ENCODE measurements around the gene ANO7. TPM values are rescaled to one million over a fixed set of nuclear protein-coding genes. Genes with fewer than 3 reads are reported as not detected.

Gene ANO7
- total RNA-seq, 1 experiment from 2014 or later: 0.84 TPM

DNA sequence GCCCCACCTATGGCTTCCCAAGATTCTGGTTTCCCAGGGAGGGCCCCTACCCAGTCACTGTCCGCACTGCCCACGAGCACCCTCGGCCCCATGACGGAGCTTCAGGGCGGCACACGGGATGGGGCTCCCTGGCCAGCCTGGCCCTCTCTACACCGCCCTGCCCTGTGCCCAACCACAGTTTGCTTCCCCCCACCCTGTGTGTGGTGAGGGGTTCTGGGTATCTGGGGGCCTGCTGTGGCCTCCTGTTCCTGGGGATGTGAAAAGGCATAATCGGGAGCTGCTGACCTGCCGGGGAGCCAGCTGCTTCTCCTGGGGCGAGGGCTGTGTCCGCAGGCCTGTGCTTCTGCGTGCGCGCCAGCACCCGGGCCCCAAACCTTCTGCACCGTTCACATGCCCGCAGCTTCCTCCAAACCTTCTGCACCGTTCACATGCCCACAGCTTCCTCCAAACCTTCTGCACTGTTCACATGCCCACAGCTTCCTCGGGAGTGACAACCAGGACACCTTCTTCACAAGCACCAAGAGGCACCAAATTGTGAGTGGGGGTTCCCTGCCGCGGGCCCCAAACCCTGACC is 12.4 kb downstream of the ANO7 start:
- ATAC-seq (no peak), DNase-seq (ENCODE audit: low read depth, low spot score) (no peak)
- ChIA-PET RAD21 (ENCODE audit: low non-redundant PET in 1 of 2, low total read pairs in 2 of 2, uncharacterized antibody in 2 of 2, unreplicated experiment in 2 of 2) (no interaction called here), CTCF (no interaction called here), POLR2A (no interaction called here)
- no TSS peak for BruUV-seq (replicated peaks)
- no peaks in the 10 kb centered on the region for H3K79me2 ChIP-seq (ENCODE audit: insufficient read depth, low read length)
- TF ChIP-seq YY1 (IDR thresholded peaks at IDR 0.05; ENCODE audit: extremely low read depth, insufficient replicate concordance, low read depth, low read length) (no peak), ZFX (IDR thresholded peaks at IDR 0.05) (no peak), POLR2AphosphoS5 (IDR thresholded peaks at IDR 0.05; ENCODE audit: low read depth, low read length) (no peak), SP1 (IDR thresholded peaks at IDR 0.05; ENCODE audit: low read depth) (no peak), ZNF274 (IDR thresholded peaks at IDR 0.05; ENCODE audit: low read depth, low read length) (no peak), ELF1 (IDR thresholded peaks at IDR 0.05; ENCODE audit: borderline replicate concordance, low read depth) (no peak), EGR1 (IDR thresholded peaks at IDR 0.05; ENCODE audit: low read depth) (no peak), RAD21 (IDR thresholded peaks at IDR 0.05; ENCODE audit: low read depth) (no peak)
- TF ChIP-seq, protein P1, sequence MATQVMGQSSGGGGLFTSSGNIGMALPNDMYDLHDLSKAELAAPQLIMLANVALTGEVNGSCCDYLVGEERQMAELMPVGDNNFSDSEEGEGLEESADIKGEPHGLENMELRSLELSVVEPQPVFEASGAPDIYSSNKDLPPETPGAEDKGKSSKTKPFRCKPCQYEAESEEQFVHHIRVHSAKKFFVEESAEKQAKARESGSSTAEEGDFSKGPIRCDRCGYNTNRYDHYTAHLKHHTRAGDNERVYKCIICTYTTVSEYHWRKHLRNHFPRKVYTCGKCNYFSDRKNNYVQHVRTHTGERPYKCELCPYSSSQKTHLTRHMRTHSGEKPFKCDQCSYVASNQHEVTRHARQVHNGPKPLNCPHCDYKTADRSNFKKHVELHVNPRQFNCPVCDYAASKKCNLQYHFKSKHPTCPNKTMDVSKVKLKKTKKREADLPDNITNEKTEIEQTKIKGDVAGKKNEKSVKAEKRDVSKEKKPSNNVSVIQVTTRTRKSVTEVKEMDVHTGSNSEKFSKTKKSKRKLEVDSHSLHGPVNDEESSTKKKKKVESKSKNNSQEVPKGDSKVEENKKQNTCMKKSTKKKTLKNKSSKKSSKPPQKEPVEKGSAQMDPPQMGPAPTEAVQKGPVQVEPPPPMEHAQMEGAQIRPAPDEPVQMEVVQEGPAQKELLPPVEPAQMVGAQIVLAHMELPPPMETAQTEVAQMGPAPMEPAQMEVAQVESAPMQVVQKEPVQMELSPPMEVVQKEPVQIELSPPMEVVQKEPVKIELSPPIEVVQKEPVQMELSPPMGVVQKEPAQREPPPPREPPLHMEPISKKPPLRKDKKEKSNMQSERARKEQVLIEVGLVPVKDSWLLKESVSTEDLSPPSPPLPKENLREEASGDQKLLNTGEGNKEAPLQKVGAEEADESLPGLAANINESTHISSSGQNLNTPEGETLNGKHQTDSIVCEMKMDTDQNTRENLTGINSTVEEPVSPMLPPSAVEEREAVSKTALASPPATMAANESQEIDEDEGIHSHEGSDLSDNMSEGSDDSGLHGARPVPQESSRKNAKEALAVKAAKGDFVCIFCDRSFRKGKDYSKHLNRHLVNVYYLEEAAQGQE (IDR thresholded peaks at IDR 0.05; ENCODE audit: low read depth): no peak
- TF ChIP-seq, protein P2, sequence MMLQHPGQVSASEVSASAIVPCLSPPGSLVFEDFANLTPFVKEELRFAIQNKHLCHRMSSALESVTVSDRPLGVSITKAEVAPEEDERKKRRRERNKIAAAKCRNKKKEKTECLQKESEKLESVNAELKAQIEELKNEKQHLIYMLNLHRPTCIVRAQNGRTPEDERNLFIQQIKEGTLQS (IDR thresholded peaks at IDR 0.05): no peak
- TF ChIP-seq, protein P3, sequence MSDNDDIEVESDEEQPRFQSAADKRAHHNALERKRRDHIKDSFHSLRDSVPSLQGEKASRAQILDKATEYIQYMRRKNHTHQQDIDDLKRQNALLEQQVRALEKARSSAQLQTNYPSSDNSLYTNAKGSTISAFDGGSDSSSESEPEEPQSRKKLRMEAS (IDR thresholded peaks at IDR 0.05): no peak
- no peak overlapping the region for H2AFZ ChIP-seq (ENCODE audit: low read depth, low read length, poor library complexity, severe bottlenecking)
- intact Hi-C loops (cut with micrococcal nuclease): no loop called here
- H3K27me3 ChIP-seq (ENCODE audit: insufficient read depth, low read length): no peaks in the 10 kb centered on the region
- no peak overlapping the region for H3K4me3 ChIP-seq (replicated peaks in 1 of 2; ENCODE audit: low read depth in 1 of 2, low read length in 2 of 2)
- H3K4me1 ChIP-seq (ENCODE audit: control insufficient read depth in 1 of 2, insufficient read depth in 2 of 2, low read length in 2 of 2): no peaks in the 10 kb centered on the region
- no peaks in the 10 kb centered on the region for H3K36me3 ChIP-seq (ENCODE audit: control insufficient read depth in 1 of 2, insufficient read depth in 2 of 2, low read length in 2 of 2)
- H3K27ac ChIP-seq (ENCODE audit: low read depth, low read length): no peak overlapping the region
- H4K20me1 ChIP-seq (ENCODE audit: insufficient read depth): no peaks in the 10 kb centered on the region
- H3K9ac ChIP-seq (ENCODE audit: low read length): no peak overlapping the region
- no peaks in the 10 kb centered on the region for H3K9me2 ChIP-seq (ENCODE audit: insufficient read depth)
- H3K4me2 ChIP-seq (ENCODE audit: low read length): no peak overlapping the region
- H3K9me3 ChIP-seq (ENCODE audit: control insufficient read depth in 1 of 2, insufficient read depth in 1 of 2, low read depth in 1 of 2, low read length in 2 of 2): no peaks in the 10 kb centered on the region
